ENCODE measurements around the gene PRTN3. TPM values are rescaled to one million over a fixed set of nuclear protein-coding genes. Genes with fewer than 3 reads are reported as not detected.

Gene PRTN3
- total RNA-seq, 2 donors from 2014 or later = not detected

GRCh38 chr19:855142-855541, 14.3 kb downstream of the PRTN3 start:
- DNase-seq (no peak), ATAC-seq (no peak)
- intact Hi-C loops (cut with DNase I, micrococcal nuclease) = no loop called here

GRCh38 chr19:855566-856120, 14.8 kb downstream of the PRTN3 start:
- intact Hi-C loops (cut with DNase I, micrococcal nuclease) = no loop called here
- no peak for ATAC-seq
- no peak for DNase-seq

GRCh38 chr19:858284-858683, 17.5 kb downstream of the PRTN3 start:
- ATAC-seq = no peak
- intact Hi-C loops (cut with DNase I, micrococcal nuclease) = no loop called here
- DNase-seq = no peak

- ATAC-seq = peak; percentile 9
- DNase-seq = peak; percentile 50 to 63
- intact Hi-C loops (cut with DNase I, micrococcal nuclease) = no loop called here
Observed at GRCh38 chr19:858868-859843, 18.4 kb downstream of the PRTN3 start, which contains the start of gene CFD. CFD (plus strand) TSS chr19:859664; CDS start chr19:859690, 26 bp downstream.

GRCh38 chr19:861141-861755, 20.4 kb downstream of the PRTN3 start:
- intact Hi-C loops (cut with DNase I, micrococcal nuclease) = loop anchor here in 1 of 2 donors (5.0 kb wide), 1 partner anchor 56 kb away; the partner anchor contains the start of gene KISS1R

GRCh38 chr19:861756-862580, 21.2 kb downstream of the PRTN3 start:
- intact Hi-C loops (cut with DNase I, micrococcal nuclease) = loop anchor here (2.0 to 5.0 kb wide), 2 partner anchors 55 to 59 kb away; partner anchors contain the start of gene KISS1R (in 1 of the 2)
- ATAC-seq (peak; percentile 52), DNase-seq (peak; percentile 71 to 76)

More at GRCh38 chr19:861141-861755, 20.4 kb downstream of the PRTN3 start:
- ATAC-seq = no peak
- no peak for DNase-seq

- peak; percentile 78 to 82 for DNase-seq
- peak; percentile 46 for ATAC-seq
- intact Hi-C loops (cut with DNase I, micrococcal nuclease) = loop anchor here (2.0 to 5.0 kb wide), 2 partner anchors 55 to 58 kb away; partner anchors contain the start of gene KISS1R (in 1 of the 2)
Observed at GRCh38 chr19:862581-863314, 21.9 kb downstream of the PRTN3 start.

GRCh38 chr19:863315-863620, 22.5 kb downstream of the PRTN3 start:
- no peak for ATAC-seq
- intact Hi-C loops (cut with DNase I, micrococcal nuclease) = loop anchor here (2.0 to 5.0 kb wide), 2 partner anchors 54 to 58 kb away; partner anchors contain the start of gene KISS1R (in 1 of the 2)
- no peak for DNase-seq

GRCh38 chr19:866769-867300, 26.0 kb downstream of the PRTN3 start:
- intact Hi-C loops (cut with DNase I, micrococcal nuclease) = no loop called here
- ATAC-seq = no peak
- no peak for DNase-seq

- no peak for ATAC-seq
- DNase-seq = no peak
- intact Hi-C loops (cut with DNase I, micrococcal nuclease) = no loop called here
Observed at GRCh38 chr19:867301-867793, 26.5 kb downstream of the PRTN3 start.

GRCh38 chr19:867855-868457, 27.2 kb downstream of the PRTN3 start:
- intact Hi-C loops (cut with DNase I, micrococcal nuclease) = no loop called here
- no peak for DNase-seq
- no peak for ATAC-seq

GRCh38 chr19:868458-869244, 27.9 kb downstream of the PRTN3 start:
- ATAC-seq (no peak), DNase-seq (no peak)
- intact Hi-C loops (cut with DNase I, micrococcal nuclease) = no loop called here

- intact Hi-C loops (cut with DNase I, micrococcal nuclease) = no loop called here
- DNase-seq = peak; percentile 45 to 69
- ATAC-seq = no peak
Observed at GRCh38 chr19:869245-870177, 28.7 kb downstream of the PRTN3 start.

GRCh38 chr19:870314-870713, 29.5 kb downstream of the PRTN3 start:
- ATAC-seq (no peak), DNase-seq (no peak)
- intact Hi-C loops (cut with DNase I, micrococcal nuclease) = no loop called here

GRCh38 chr19:870963-871401, 30.2 kb downstream of the PRTN3 start:
- DNase-seq (no peak), ATAC-seq (no peak)
- intact Hi-C loops (cut with DNase I, micrococcal nuclease) = no loop called here
